ENCODE data around the gene NDUFS3.
"Not testable (repeated sequence)": the region's sequence is repeated elsewhere in the genome, so short reads cannot be mapped to it uniquely, and the experiment has no call there.

Gene NDUFS3

DNA sequence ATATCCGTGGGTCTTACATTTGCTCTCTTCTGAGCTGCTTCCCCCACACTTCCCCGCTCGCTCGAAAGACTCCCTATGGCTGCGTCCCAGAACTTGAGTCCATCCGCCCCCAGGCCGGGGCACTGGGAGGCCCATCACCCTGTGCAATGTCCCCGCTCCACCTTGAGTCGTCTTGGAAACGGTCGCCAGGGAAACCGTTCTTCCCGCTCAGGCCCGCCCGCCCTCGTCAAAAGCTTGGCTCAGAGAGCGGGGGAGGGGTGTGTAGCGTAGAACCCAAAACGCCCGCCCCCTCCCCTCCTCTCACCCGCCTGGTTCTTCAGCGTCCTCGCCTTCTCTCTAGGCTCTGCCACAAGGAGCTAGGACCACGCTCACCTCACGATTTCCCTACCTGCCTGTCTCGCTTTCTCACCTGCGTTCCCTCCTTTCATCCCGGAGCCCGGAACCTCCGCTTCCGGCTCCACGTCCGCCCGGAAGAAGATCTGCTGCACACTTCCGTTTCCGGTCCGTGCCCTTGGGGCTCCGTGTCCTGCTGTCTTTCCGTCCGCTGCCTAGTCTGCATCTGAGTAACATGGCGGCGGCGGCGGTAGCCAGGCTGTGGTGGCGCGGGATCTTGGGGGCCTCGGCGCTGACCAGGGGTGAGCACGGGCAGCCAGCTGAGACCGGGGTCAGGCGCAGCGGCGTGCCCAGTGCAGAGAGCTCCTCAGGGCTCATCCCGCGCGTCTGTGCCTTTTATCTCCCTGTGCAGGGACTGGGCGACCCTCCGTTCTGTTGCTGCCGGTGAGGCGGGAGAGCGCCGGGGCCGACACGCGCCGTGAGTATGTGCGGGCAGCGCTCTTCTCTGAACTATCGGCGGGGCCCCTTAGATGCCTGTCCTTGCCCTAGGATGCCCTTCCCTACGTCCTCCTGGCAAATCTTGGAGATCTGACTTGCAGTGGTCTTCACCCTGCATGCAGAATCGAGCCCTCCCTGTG lies at the start of gene NDUFS3, which contains the start of gene KBTBD4:
TSS of gene NDUFS3 (plus strand) at position 551 of the 971 bp plus-strand sequence. CDS start at position 569, 18 bp downstream.
TSS of gene KBTBD4 (minus strand) at position 447 of the 971 bp plus-strand sequence. CDS start at position 428, 19 bp downstream.
- peak; percentile 97 for ATAC-seq (ENCODE audit: low read depth)
- Mint-ChIP-seq H3K4me1 (peaks cover 16% of the 10 kb centered on the region), H3K36me3 (peaks cover 19% of the 10 kb centered on the region), H3K27ac (peak within 1 kb of the TSS; percentile 95), H3K4me3 (peak within 1 kb of the TSS; percentile 100), H3K9me3 (no peaks in the 10 kb centered on the region), H3K27me3 (no peaks in the 10 kb centered on the region)
- DNase-seq (ENCODE audit: low spot score in 2 of 2): peak; percentile 89 to 97

DNA sequence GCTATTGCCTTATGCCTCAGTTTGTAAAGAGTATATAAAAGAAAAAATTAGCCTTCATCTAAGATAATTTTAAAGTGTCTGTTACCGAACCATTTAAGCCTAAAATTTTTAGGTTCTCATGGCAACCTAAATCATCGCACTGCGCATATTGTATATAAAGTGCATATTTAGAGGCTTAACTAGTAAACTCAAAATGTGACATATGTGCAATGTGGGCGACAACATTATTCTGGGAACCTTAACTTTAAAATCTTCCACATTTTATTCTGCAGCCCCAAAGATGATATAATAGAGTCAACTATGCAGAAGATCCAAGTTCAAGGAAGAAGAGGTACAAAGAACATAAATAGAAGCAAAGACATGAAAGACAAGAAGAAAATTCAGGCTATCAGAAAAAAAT lies 48.9 kb upstream of the NDUFS3 start:
- peak overlapping the region; percentile 28 for H3K27ac Mint-ChIP-seq
- no peaks in the 10 kb centered on the region for H3K9me3 Mint-ChIP-seq
- H3K36me3 Mint-ChIP-seq: peaks cover 2% of the 10 kb centered on the region
- H3K4me3 Mint-ChIP-seq: no peak overlapping the region
- DNase-seq (ENCODE audit: low spot score in 2 of 2) (no peak), ATAC-seq (ENCODE audit: low read depth) (no peak)
- H3K4me1 Mint-ChIP-seq: peaks cover 19% of the 10 kb centered on the region
- H3K27me3 Mint-ChIP-seq: no peaks in the 10 kb centered on the region

GRCh38 chr11:47530721-47531120 lies 48.2 kb upstream of the NDUFS3 start:
- H3K36me3 Mint-ChIP-seq; DNase-seq (ENCODE audit: low spot score in 2 of 2); ATAC-seq (ENCODE audit: low read depth); H3K9me3 Mint-ChIP-seq; H3K27me3 Mint-ChIP-seq; H3K4me3 Mint-ChIP-seq: not testable (repeated sequence)
- H3K4me1 Mint-ChIP-seq: peaks cover 15% of the 10 kb centered on the region
- H3K27ac Mint-ChIP-seq: peak overlapping the region; percentile 28

- H3K36me3 Mint-ChIP-seq: peaks cover 4% of the 10 kb centered on the region
- no peak overlapping the region for H3K4me3 Mint-ChIP-seq
- H3K27me3 Mint-ChIP-seq: no peaks in the 10 kb centered on the region
- DNase-seq (ENCODE audit: low spot score in 2 of 2): no peak
- no peak for ATAC-seq (ENCODE audit: low read depth)
- H3K4me1 Mint-ChIP-seq: peaks cover 11% of the 10 kb centered on the region
- no peaks in the 10 kb centered on the region for H3K9me3 Mint-ChIP-seq
- no peak overlapping the region for H3K27ac Mint-ChIP-seq
Measured at GRCh38 chr11:47531666-47532065, 47.2 kb upstream of the NDUFS3 start.

DNA sequence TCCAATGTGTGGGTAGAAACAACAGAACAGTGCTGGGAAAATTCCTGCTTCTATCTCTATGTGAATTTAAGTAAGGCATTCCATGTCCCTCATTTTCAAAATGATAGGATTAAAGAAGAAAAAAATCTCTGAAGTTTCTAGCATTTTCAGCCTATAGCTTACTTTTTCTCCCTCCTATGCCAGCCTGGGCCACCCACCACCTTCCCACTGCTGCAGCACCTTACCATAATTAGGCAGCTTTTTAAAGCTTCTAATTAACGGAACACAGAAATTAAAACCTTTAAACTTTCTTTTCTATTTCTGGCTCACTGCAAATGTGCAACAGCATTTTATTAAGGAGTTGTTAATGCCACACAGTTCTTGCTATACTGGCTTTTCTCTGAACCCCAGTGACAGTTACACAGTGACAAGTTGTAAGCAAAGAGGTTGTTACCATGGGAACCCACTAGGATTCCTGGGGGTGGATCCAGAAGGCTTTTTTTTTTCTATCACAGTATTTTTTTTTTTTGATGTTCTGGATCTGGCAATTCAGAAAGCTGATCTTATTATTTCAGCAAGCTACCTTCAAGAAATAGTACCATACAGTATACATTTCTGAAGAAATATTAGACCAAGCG lies 46.2 kb upstream of the NDUFS3 start:
- DNase-seq (ENCODE audit: low spot score in 2 of 2) (no peak), ATAC-seq (ENCODE audit: low read depth) (no peak)
- Mint-ChIP-seq H3K9me3 (no peaks in the 10 kb centered on the region), H3K36me3 (peaks cover 4% of the 10 kb centered on the region), H3K4me1 (peaks cover 11% of the 10 kb centered on the region), H3K4me3 (no peak overlapping the region), H3K27ac (no peak overlapping the region), H3K27me3 (no peaks in the 10 kb centered on the region)

- H3K36me3 Mint-ChIP-seq: peaks cover 6% of the 10 kb centered on the region
- H3K27ac Mint-ChIP-seq: no peak overlapping the region
- H3K9me3 Mint-ChIP-seq: peaks cover under 1% of the 10 kb centered on the region
- H3K4me3 Mint-ChIP-seq: no peak overlapping the region
- DNase-seq (ENCODE audit: low spot score in 2 of 2) (no peak), ATAC-seq (ENCODE audit: low read depth) (no peak)
- H3K27me3 Mint-ChIP-seq: no peaks in the 10 kb centered on the region
- peaks cover 13% of the 10 kb centered on the region for H3K4me1 Mint-ChIP-seq
Measured at GRCh38 chr11:47533690-47534151, 45.2 kb upstream of the NDUFS3 start.

- Mint-ChIP-seq H3K36me3 (peaks cover 8% of the 10 kb centered on the region), H3K27ac (no peak overlapping the region), H3K4me1 (peaks cover 17% of the 10 kb centered on the region), H3K9me3 (peaks cover 1% of the 10 kb centered on the region), H3K4me3 (no peak overlapping the region), H3K27me3 (no peaks in the 10 kb centered on the region)
- ATAC-seq (ENCODE audit: low read depth) (no peak), DNase-seq (ENCODE audit: low spot score in 2 of 2) (no peak)
Measured at GRCh38 chr11:47534704-47535251, 44.1 kb upstream of the NDUFS3 start.

- H3K9me3 Mint-ChIP-seq: peaks cover 1% of the 10 kb centered on the region
- H3K4me1 Mint-ChIP-seq: peaks cover 19% of the 10 kb centered on the region
- DNase-seq (ENCODE audit: low spot score in 2 of 2) (no peak), ATAC-seq (ENCODE audit: low read depth) (no peak)
- H3K36me3 Mint-ChIP-seq: peaks cover 10% of the 10 kb centered on the region
- no peaks in the 10 kb centered on the region for H3K27me3 Mint-ChIP-seq
- H3K27ac Mint-ChIP-seq: no peak overlapping the region
- H3K4me3 Mint-ChIP-seq: no peak overlapping the region
Measured at GRCh38 chr11:47536915-47537314, 42.0 kb upstream of the NDUFS3 start.

- Mint-ChIP-seq H3K27me3 (no peaks in the 10 kb centered on the region), H3K4me1 (peaks cover 25% of the 10 kb centered on the region), H3K4me3 (no peak overlapping the region), H3K27ac (peak overlapping the region; percentile 67), H3K9me3 (peaks cover 1% of the 10 kb centered on the region), H3K36me3 (peaks cover 10% of the 10 kb centered on the region)
- ATAC-seq (ENCODE audit: low read depth): no peak
- no peak for DNase-seq (ENCODE audit: low spot score in 2 of 2)
Measured at GRCh38 chr11:47538741-47539565, 39.9 kb upstream of the NDUFS3 start.

DNA sequence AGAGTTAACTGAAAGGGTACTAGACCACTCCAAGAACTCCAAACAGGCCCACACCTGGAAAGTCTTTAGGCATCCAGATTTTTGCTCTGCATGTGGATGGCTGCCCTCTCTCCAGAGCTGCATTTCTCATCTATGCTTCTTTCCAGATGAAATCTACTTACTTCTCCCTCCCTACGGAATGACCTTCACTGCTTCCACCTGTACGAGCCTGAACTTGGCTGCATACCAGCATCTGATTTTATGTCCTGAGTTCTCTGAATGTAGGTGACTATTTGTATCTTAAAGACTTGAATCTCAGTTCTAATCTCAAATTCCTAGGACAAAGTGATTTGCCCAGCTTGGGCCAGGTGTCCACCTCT lies 39.2 kb upstream of the NDUFS3 start:
- Mint-ChIP-seq H3K27ac (peak overlapping the region; percentile 8), H3K4me1 (peaks cover 30% of the 10 kb centered on the region), H3K4me3 (no peak overlapping the region), H3K27me3 (no peaks in the 10 kb centered on the region), H3K36me3 (peaks cover 10% of the 10 kb centered on the region), H3K9me3 (peaks cover 1% of the 10 kb centered on the region)
- DNase-seq (ENCODE audit: low spot score in 2 of 2) (no peak), ATAC-seq (ENCODE audit: low read depth) (no peak)

DNA sequence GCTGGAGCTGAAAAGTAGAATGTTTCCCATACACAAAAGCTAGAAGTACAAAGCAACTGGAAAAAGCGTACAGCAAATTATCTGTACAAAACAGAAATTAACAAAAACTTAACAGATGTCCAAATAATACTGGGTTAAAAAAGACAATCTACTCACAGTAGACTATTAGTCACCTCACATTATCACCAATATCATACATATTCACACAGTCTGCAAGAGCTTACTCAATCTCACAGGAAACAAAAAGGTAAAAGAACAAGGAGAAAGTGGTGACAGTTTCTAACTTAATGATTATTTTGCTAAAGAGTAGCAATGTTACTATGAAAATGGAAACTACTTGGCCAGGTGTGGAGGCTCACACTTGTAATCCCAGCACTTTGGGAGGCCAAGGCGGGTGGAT lies 37.8 kb upstream of the NDUFS3 start:
- ATAC-seq (ENCODE audit: low read depth) (no peak), DNase-seq (ENCODE audit: low spot score in 2 of 2) (no peak)
- Mint-ChIP-seq H3K36me3 (peaks cover 8% of the 10 kb centered on the region), H3K4me1 (peaks cover 30% of the 10 kb centered on the region), H3K27ac (peak overlapping the region; percentile 62), H3K4me3 (no peak overlapping the region), H3K27me3 (no peaks in the 10 kb centered on the region), H3K9me3 (peaks cover 1% of the 10 kb centered on the region)

- no peak overlapping the region for H3K27ac Mint-ChIP-seq
- H3K9me3 Mint-ChIP-seq: no peaks in the 10 kb centered on the region
- H3K4me1 Mint-ChIP-seq: peaks cover 28% of the 10 kb centered on the region
- H3K27me3 Mint-ChIP-seq: no peaks in the 10 kb centered on the region
- H3K4me3 Mint-ChIP-seq: no peak overlapping the region
- H3K36me3 Mint-ChIP-seq: peaks cover 7% of the 10 kb centered on the region
- ATAC-seq (ENCODE audit: low read depth): no peak
- DNase-seq (ENCODE audit: low spot score in 2 of 2): no peak
Measured at GRCh38 chr11:47545298-47545697, 33.6 kb upstream of the NDUFS3 start.

DNA sequence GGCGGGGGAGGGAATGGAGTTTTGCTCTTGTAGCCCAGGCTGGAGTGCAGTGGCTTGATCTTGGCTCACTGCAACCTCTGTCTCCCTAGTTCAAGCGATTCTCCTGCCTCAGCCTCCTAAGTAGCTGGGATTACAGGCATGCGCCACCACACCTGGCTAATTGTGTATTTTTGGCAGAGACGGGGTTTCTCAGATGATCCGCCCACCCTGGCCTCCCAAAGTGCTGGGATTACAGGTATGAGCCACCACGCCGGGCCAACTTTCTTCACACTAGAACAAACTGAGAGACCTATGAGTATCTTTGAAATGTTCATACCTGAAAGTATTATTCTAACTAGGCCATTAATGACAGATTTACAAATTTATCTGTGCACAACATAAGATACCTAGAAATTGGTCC lies 32.6 kb upstream of the NDUFS3 start:
- not testable (repeated sequence) for H3K36me3 Mint-ChIP-seq; H3K4me3 Mint-ChIP-seq; ATAC-seq (ENCODE audit: low read depth); DNase-seq (ENCODE audit: low spot score in 2 of 2); H3K27me3 Mint-ChIP-seq; H3K27ac Mint-ChIP-seq; H3K9me3 Mint-ChIP-seq
- peaks cover 23% of the 10 kb centered on the region for H3K4me1 Mint-ChIP-seq

Data from memory B cell (primary cell).